Spleen (tissue), 11 donors: ENCODE measurements around the gene MARCHF10. TPM values are rescaled to one million over a fixed set of nuclear protein-coding genes. Genes with fewer than 3 reads are reported as not detected.

Source experiments
- DNase-seq: peaks from one replicate; pipeline ENCODE4 v3.0.0-alpha.2; 2020
- H3K27ac ChIP-seq, 8 donors: fragments of 200-600 bp; sonication (generic) in 7 of 8; 1 replicate in 4 of 8; 2 replicates in 4 of 8; pipeline versions ENCODE4 v1.5.0 to v1.8.0; 2016 to 2021; ENCODE audit warnings: inconsistent platforms in 4 of 8, mild to moderate bottlenecking in 4 of 8, moderate library complexity in 1 of 8
- H3K27me3 ChIP-seq, 7 donors: fragments of 200-600 bp; sonication (generic) in 6 of 7; replicated peaks in 1 of 7; 1 replicate in 4 of 7; 2 replicates in 3 of 7; pipeline versions ENCODE4 v1.5.0 to v1.8.0; 2016 to 2021; ENCODE audit warnings: inconsistent platforms in 3 of 7, mild to moderate bottlenecking in 1 of 7
- H3K36me3 ChIP-seq, 6 donors: fragments of 200-600 bp; sonication (generic) in 5 of 6; 1 replicate in 4 of 6; 2 replicates in 2 of 6; pipeline versions ENCODE4 v1.5.0 to v1.8.0; 2016 to 2021; ENCODE audit warnings: inconsistent platforms in 2 of 6
- H3K4me1 ChIP-seq, 6 donors: fragments of 200-600 bp; sonication (generic) in 5 of 6; 1 replicate in 3 of 6; 2 replicates in 3 of 6; pipeline versions ENCODE4 v1.5.0 to v1.8.0; 2016 to 2021; ENCODE audit warnings: inconsistent platforms in 3 of 6
- H3K4me3 ChIP-seq, 8 donors: fragments of 200-600 bp; sonication (generic) in 7 of 8; 1 replicate in 4 of 8; 2 replicates in 4 of 8; pipeline versions ENCODE4 v1.5.0 to v1.8.0; 2016 to 2021; ENCODE audit warnings: inconsistent platforms in 4 of 8, mild to moderate bottlenecking in 4 of 8, moderate library complexity in 2 of 8
- H3K9me3 ChIP-seq, 8 donors: fragments of 200-600 bp; sonication (generic) in 7 of 8; 1 replicate in 4 of 8; 2 replicates in 4 of 8; pipeline versions ENCODE4 v1.5.0 to v1.8.0; 2016 to 2021; ENCODE audit warnings: inconsistent platforms in 4 of 8
- POLR2A ChIP-seq, 3 donors: fragments of 450-650 bp; IDR thresholded peaks; one replicate each; pipeline ENCODE4 v1.5.1; 2017; ENCODE audit warnings: antibody characterized with exemption in 3 of 3, mild to moderate bottlenecking in 1 of 3
- POLR2AphosphoS5 ChIP-seq, 3 donors: sonication (generic); formaldehyde crosslinking; IDR thresholded peaks; one replicate each; pipeline ENCODE4 v1.5.1; 2017; ENCODE audit warnings: antibody characterized with exemption in 3 of 3
- WGBS, 5 donors: extraction: QIAGEN DNeasy Blood & Tissue Kit in 3 of 5; methylation state at CpG; one replicate each; pipeline versions ENCODE4 v1.1.5 to v1.1.7; 2013 to 2018; 5-methylcytosine and 5-hydroxymethylcytosine counted together
- intact Hi-C: fragments of 100-400 bp; cut with DNase I; formaldehyde crosslinking; loops from one replicate; pipeline ENCODE4 v1.15.0; 2023; ENCODE audit warnings: low total_unique reads
- polyA plus RNA-seq, 3 donors: library from polyadenylated mRNA; stranded (reverse); fragments of 200-250 nt; gene quantifications; one replicate each; pipeline ENCODE4 v1.2.1, GENCODE V29; 2013
- total RNA-seq, 7 donors: library from RNA; depleted of rRNA in 3 of 7; stranded (reverse); fragments of >200 nt in 3 of 7; fragmentation: NEBNext Ultra II Directional in 4 of 7; extraction: Animal tissue kit (Norgen Biotek cat#: 25700) in 4 of 7; gene quantifications; one replicate each; pipeline versions ENCODE4 v1.1.0 to v1.2.1, GENCODE V29; 2016 to 2021
- TF ChIP-seq, protein P1 (sequence below), 11 experiments: fragments of 200-600 bp in 7 of 11; fragments of 450-650 bp in 4 of 11; sonication (generic) in 4 of 11; IDR thresholded peaks in 8 of 11; conservative IDR thresholded peaks in 3 of 11; 1 replicate in 7 of 11; 2 replicates in 4 of 11; pipeline versions ENCODE4 v1.4.0 to v1.8.0; 2016 to 2021; ENCODE audit warnings: antibody characterized with exemption in 11 of 11, inconsistent platforms in 4 of 11, mild to moderate bottlenecking in 1 of 11
- donor health status: healthy with polysubstance abuse.
- donor health status: DM: no; HTN: no; CAD: no; lungs with moderate emphysema.
- donor health status: DM: no; HTN: no; CAD: no.
- donor health status: Bipolar disorder and iron deficiency.
- donor health status: healthy.
- donor health status: DM: no; HTN: no; CAD: no.
- donor health status: DM: yes; HTN: yes; CAD: no.

MARCHF10 gene
- total and polyA plus RNA-seq, 10 donors, result 0.15 to 0.32 (median 0.26) TPM; not detected in 7

GRCh38 chr17:62791767-62792446, 16.2 kb downstream of the MARCHF10 start:
- H3K4me3 ChIP-seq, result no peak overlapping the region
- H3K27ac ChIP-seq, result no peak overlapping the region
- peaks cover 0 to 17% (median 0%) of the 10 kb centered on the region in 7 donors for H3K27me3 ChIP-seq
- intact Hi-C loops, result no loop called here
- peaks cover 0 to 11% (median 4%) of the 10 kb centered on the region in 6 donors for H3K4me1 ChIP-seq
- no peaks in the 10 kb centered on the region for H3K36me3 ChIP-seq
- H3K9me3 ChIP-seq, result no peaks in the 10 kb centered on the region
- WGBS, 5 donors, result 71 to 88% (median 78%) methylated on average over 12 of the region's 12 CpGs
- DNase-seq, result no peak
- TF ChIP-seq, protein P1, sequence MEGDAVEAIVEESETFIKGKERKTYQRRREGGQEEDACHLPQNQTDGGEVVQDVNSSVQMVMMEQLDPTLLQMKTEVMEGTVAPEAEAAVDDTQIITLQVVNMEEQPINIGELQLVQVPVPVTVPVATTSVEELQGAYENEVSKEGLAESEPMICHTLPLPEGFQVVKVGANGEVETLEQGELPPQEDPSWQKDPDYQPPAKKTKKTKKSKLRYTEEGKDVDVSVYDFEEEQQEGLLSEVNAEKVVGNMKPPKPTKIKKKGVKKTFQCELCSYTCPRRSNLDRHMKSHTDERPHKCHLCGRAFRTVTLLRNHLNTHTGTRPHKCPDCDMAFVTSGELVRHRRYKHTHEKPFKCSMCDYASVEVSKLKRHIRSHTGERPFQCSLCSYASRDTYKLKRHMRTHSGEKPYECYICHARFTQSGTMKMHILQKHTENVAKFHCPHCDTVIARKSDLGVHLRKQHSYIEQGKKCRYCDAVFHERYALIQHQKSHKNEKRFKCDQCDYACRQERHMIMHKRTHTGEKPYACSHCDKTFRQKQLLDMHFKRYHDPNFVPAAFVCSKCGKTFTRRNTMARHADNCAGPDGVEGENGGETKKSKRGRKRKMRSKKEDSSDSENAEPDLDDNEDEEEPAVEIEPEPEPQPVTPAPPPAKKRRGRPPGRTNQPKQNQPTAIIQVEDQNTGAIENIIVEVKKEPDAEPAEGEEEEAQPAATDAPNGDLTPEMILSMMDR (IDR thresholded peaks at IDR 0.05 in 8 of 11, conservative IDR thresholded peaks at IDR 0.05 in 3 of 11), result no peak

DNA sequence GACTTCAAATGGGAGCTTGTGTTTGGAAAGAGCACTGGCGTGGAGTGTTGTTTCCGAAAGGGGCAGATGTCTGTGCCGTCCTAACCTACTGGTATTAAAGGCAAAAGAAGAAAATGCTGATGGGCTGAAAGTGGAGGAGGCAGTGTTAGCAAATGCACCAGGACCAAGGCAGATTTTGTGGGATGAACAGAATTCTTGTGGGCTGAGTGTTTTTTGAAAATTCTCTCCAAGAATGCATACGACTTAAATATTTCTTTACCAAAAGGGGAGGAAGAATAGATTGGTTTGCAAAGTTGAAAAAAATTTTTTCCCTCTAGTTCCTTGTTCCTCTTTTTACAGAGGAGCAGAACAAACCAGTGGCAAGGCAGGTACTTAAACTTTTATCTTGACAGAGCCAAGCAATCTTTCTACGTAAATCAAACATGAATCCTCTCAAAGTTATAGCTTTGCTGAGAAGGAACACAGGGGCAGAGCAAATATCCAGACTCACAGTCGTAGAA, 16.8 kb downstream of the MARCHF10 start:
- no peak for DNase-seq
- Histone ChIP-seq H3K4me3 (no peak overlapping the region), H3K27ac (no peak overlapping the region), H3K4me1 (peaks cover 0 to 11% (median 4%) of the 10 kb centered on the region in 6 donors), H3K9me3 (no peaks in the 10 kb centered on the region), H3K27me3 (peaks cover 0 to 17% (median 0%) of the 10 kb centered on the region in 7 donors), H3K36me3 (no peaks in the 10 kb centered on the region)
- intact Hi-C loops, result no loop called here
- TF ChIP-seq, protein P1 (IDR thresholded peaks at IDR 0.05 in 8 of 11, conservative IDR thresholded peaks at IDR 0.05 in 3 of 11), result no peak
- TF ChIP-seq POLR2A (IDR thresholded peaks at IDR 0.05), result no peak
- no peak for TF ChIP-seq POLR2AphosphoS5 (IDR thresholded peaks at IDR 0.05)
- 45 to 62% (median 56%) methylated on average over 6 of the region's 6 CpGs for WGBS, 5 donors

DNA sequence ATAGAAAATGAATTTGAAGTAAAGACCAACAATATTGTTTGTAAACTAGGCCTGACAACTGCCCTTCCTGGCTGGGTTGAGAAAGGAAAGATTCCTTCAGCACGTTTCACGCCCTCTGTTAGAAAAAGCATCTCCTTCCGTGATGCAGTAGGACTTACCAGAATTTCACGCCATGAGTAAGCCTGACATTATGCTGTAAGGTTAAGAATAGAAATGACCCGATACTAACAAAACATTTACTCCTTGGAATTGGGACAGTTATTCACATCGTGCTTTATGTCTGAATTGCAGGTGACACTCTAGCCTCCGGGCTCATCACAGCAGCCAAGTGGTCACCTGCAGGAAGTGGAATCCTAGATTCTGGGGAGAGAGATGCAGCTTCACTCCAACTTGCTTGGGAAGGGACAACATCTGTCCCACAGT, 17.5 kb downstream of the MARCHF10 start:
- intact Hi-C loops, result no loop called here
- no peak for TF ChIP-seq POLR2A (IDR thresholded peaks at IDR 0.05)
- no peak for TF ChIP-seq POLR2AphosphoS5 (IDR thresholded peaks at IDR 0.05)
- TF ChIP-seq, protein P1 (IDR thresholded peaks at IDR 0.05 in 8 of 11, conservative IDR thresholded peaks at IDR 0.05 in 3 of 11), result no peak
- WGBS, 5 donors, result 83 to 95% (median 88%) methylated on average over 7 of the region's 7 CpGs
- Histone ChIP-seq H3K4me3 (no peak overlapping the region), H3K9me3 (no peaks in the 10 kb centered on the region), H3K27me3 (peaks cover 0 to 17% (median 0%) of the 10 kb centered on the region in 7 donors), H3K36me3 (no peaks in the 10 kb centered on the region), H3K4me1 (peaks cover 0 to 11% (median 4%) of the 10 kb centered on the region in 6 donors), H3K27ac (no peak overlapping the region)
- no peak for DNase-seq

DNA sequence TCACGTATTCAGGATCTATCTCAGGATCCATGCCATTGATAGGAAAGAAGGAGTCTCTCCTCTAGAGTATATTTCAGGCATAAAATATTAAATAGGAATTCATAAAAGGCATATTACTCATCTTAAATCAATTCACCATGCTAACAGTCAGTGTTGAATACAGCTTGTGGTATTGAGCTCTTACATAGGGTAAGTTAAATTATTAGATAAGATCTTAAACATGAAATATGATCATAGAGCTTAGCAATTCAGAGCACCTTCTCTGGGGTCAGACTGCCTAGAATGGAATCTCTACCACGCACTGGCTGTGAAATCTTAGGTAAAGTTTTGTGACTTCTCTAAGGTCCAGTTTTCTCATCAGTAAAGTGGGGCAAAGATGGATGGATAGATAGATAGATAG, 20.7 kb downstream of the MARCHF10 start:
- intact Hi-C loops, result no loop called here
- H3K4me3 ChIP-seq, result no peak overlapping the region
- WGBS, 5 donors, result 85 to 96% (median 87%) methylated on average over 2 of the region's 2 CpGs

More for the DNA sequence above, 20.7 kb downstream of the MARCHF10 start:
- no peak for DNase-seq
- no peaks in the 10 kb centered on the region for H3K36me3 ChIP-seq
- H3K27ac ChIP-seq, result no peak overlapping the region
- H3K4me1 ChIP-seq, result no peaks in the 10 kb centered on the region
- peaks cover 0 to 10% (median 0%) of the 10 kb centered on the region in 7 donors for H3K27me3 ChIP-seq
- no peak for TF ChIP-seq POLR2A (IDR thresholded peaks at IDR 0.05)
- no peak for TF ChIP-seq POLR2AphosphoS5 (IDR thresholded peaks at IDR 0.05)
- TF ChIP-seq, protein P1 (IDR thresholded peaks at IDR 0.05 in 8 of 11, conservative IDR thresholded peaks at IDR 0.05 in 3 of 11), result no peak
- peaks cover 0 to 11% (median 7%) of the 10 kb centered on the region in 8 donors for H3K9me3 ChIP-seq
